Caco-2 (cell line): ENCODE results near the gene FBXO24. TPM values are rescaled to one million over a fixed set of nuclear protein-coding genes. Genes with fewer than 3 reads are reported as not detected.

Source experiments
- BruUV-seq: library from RNA; stranded (reverse); fragments of 400-500 nt; replicated peaks from 2 replicates; lab custom pipeline; 2021; lab: Mats Ljungman, UMichigan
- CTCF ChIA-PET: fragments of 300-600 bp; sonication (Branson Sonifier 250); formaldehyde crosslinking; loops from one replicate; lab custom pipeline; 2022; ENCODE audit warnings: antibody characterized with exemption; lab: Charles Lee
- POLR2A ChIA-PET: fragments of 300-600 bp; sonication (Branson Sonifier 250); formaldehyde crosslinking; loops from one replicate; lab custom pipeline; 2022; ENCODE audit warnings: antibody characterized with exemption; lab: Charles Lee
- DNase-seq, 2 experiments: peaks; one replicate each; pipeline versions ENCODE4 v3.0.0 to v3.0.0-alpha.2; 2020 to 2022
- H3K27me3 ChIP-seq: replicated peaks from 2 replicates; pipeline ENCODE4 v1.6.0; 2011; ENCODE audit warnings: low read length; ENCODE audit not compliant: control insufficient read depth, insufficient read depth
- H3K36me3 ChIP-seq: 2 replicates; pipeline ENCODE4 v1.5.1; 2011; ENCODE audit warnings: low read length; ENCODE audit not compliant: control insufficient read depth, insufficient read depth
- H3K4me1 ChIP-seq: fragments of 250-450 bp; sonication (Bioruptor Pico); 2 replicates; pipeline ENCODE4 v1.5.1; 2020; ENCODE audit warnings: mild to moderate bottlenecking
- H3K4me3 ChIP-seq: 2 replicates; pipeline ENCODE4 v1.5.1; 2011; ENCODE audit warnings: low read depth, mild to moderate bottlenecking, control low read depth, low read length
- H3K9me3 ChIP-seq: fragments of 250-450 bp; sonication (Bioruptor Pico); 2 replicates; pipeline ENCODE4 v1.5.1; 2020; ENCODE audit warnings: mild to moderate bottlenecking, moderate library complexity
- H3K27ac Mint-ChIP-seq: one replicate; pipeline ENCODE4 v1.8.0; 2022; ENCODE audit warnings: mixed read lengths; ENCODE audit not compliant: unreplicated experiment
- H3K27me3 Mint-ChIP-seq: one replicate; pipeline ENCODE4 v1.8.0; 2022; ENCODE audit warnings: mixed read lengths; ENCODE audit not compliant: insufficient read depth, unreplicated experiment
- H3K36me3 Mint-ChIP-seq: one replicate; pipeline ENCODE4 v1.8.0; 2022; ENCODE audit warnings: mild to moderate bottlenecking, mixed read lengths; ENCODE audit not compliant: insufficient read depth, unreplicated experiment
- H3K4me1 Mint-ChIP-seq: one replicate; pipeline ENCODE4 v1.8.0; 2022; ENCODE audit warnings: low read depth, mixed read lengths; ENCODE audit not compliant: unreplicated experiment
- H3K4me3 Mint-ChIP-seq: one replicate; pipeline ENCODE4 v1.8.0; 2022; ENCODE audit warnings: mild to moderate bottlenecking, moderate library complexity, mixed read lengths; ENCODE audit not compliant: unreplicated experiment
- H3K9me3 Mint-ChIP-seq: one replicate; pipeline ENCODE4 v1.8.0; 2022; ENCODE audit warnings: mixed read lengths; ENCODE audit not compliant: unreplicated experiment
- intact Hi-C: fragments of 100-400 bp; cut with micrococcal nuclease; formaldehyde crosslinking; loops from one replicate; pipeline ENCODE4 v1.10.0; 2022; ENCODE audit not compliant: unreplicated experiment
- total RNA-seq: library from RNA; stranded (reverse); gene quantifications from 2 replicates; pipeline ENCODE4 v1.2.3, GENCODE V29; 2022
- TF ChIP-seq, protein P1 (sequence below), 2 experiments: fragments of 200-600 bp in 1 of 2; IDR thresholded peaks; 1 replicate in 1 of 2; 2 replicates in 1 of 2; pipeline versions ENCODE4 v1.5.1 to v1.8.0; 2011 to 2022; ENCODE audit warnings: antibody characterized with exemption in 1 of 2, control low read depth in 1 of 2, inconsistent platforms in 1 of 2, low read depth in 1 of 2, low read length in 1 of 2, mild to moderate bottlenecking in 1 of 2, moderate library complexity in 1 of 2; ENCODE audit not compliant: insufficient read depth in 1 of 2, severe bottlenecking in 1 of 2, unreplicated experiment in 1 of 2

The FBXO24 gene
- total RNA-seq, 1 experiment from 2014 or later, result 1.5 TPM

DNA sequence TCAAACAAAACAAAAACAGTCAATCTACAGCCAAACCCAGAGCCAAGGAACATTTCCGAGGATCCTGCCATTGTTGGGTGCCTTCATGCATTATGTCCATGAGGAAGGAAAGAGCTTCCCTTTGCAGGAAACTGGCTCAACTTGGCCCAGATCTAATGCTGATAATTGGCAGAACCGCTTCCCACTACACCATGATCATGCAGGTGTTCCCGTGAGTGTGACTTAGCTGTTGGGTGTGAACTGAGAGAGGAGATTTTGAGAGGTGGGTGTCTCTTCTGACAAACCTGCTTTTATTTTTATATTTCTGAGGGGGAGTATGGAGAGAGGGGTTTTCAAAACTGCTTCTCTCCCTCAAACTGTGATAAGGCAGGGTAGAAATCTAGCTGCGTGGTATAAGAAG lies 27.0 kb upstream of the FBXO24 start:
- H3K27ac Mint-ChIP-seq, result no peak overlapping the region
- intact Hi-C loops, result loop anchor here (1.0 kb wide), 3 partner anchors 14 to 90 kb away; partner anchors contain the start of gene NYAP1

DNA sequence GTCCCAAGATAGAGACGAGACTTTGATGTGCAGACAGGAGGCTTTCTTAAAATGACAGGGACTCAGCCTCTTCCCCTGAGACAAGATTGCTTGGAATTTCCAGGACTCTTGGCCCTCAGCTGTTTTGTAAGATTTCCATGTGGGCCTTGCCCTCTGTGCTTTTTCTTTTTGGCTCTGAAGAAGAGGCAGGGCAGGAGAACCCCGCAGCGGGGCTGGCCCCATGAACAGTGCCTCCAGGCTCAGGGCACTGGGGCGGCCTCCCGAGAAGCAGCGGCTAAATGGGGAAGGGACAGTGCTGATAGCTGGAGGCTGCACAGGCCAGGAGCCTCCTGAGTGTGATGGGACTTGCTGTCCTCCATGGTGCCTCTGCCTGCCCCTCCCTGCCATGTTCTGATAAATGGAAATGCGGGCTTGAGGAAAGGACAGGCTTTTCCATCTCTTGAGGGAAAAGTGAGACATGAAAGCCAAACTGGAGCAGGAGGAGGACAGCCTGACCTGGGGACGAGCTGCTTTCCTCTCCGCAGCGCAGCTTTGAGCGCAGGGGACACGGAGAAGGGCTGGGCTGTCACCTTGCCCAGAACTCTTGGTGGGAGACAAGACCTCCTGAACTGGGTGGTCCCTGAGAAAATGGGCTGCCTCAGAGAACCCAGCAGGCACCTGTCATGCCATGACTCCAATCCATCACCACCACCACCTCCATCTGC lies 24.5 kb upstream of the FBXO24 start:
- H3K4me3 Mint-ChIP-seq, result no peak overlapping the region
- Histone ChIP-seq H3K9me3 (no peaks in the 10 kb centered on the region), H3K27me3 (no peaks in the 10 kb centered on the region), H3K4me3 (no peak overlapping the region), H3K4me1 (peaks cover 12% of the 10 kb centered on the region; the same call in 1 of the 2 replicates), H3K36me3 (no peaks in the 10 kb centered on the region; the same call in 1 of the 2 replicates)
- ChIA-PET CTCF (interaction anchor here (0.6 to 0.7 kb wide), 3 partner anchors 48 to 114 kb away, joined by 3 to 9 read pairs (median 6); no protein-coding TSS in a partner anchor), POLR2A (interaction anchor here (0.5 to 0.6 kb wide), 2 partner anchors 28 to 78 kb away, joined by 4 to 6 read pairs; partner anchors contain the start of gene NYAP1)
- no TSS peak for BruUV-seq
- intact Hi-C loops, result no loop called here
- peaks cover 4% of the 10 kb centered on the region for H3K4me1 Mint-ChIP-seq
- H3K9me3 Mint-ChIP-seq, result no peaks in the 10 kb centered on the region
- TF ChIP-seq, protein P1, sequence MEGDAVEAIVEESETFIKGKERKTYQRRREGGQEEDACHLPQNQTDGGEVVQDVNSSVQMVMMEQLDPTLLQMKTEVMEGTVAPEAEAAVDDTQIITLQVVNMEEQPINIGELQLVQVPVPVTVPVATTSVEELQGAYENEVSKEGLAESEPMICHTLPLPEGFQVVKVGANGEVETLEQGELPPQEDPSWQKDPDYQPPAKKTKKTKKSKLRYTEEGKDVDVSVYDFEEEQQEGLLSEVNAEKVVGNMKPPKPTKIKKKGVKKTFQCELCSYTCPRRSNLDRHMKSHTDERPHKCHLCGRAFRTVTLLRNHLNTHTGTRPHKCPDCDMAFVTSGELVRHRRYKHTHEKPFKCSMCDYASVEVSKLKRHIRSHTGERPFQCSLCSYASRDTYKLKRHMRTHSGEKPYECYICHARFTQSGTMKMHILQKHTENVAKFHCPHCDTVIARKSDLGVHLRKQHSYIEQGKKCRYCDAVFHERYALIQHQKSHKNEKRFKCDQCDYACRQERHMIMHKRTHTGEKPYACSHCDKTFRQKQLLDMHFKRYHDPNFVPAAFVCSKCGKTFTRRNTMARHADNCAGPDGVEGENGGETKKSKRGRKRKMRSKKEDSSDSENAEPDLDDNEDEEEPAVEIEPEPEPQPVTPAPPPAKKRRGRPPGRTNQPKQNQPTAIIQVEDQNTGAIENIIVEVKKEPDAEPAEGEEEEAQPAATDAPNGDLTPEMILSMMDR (IDR thresholded peaks at IDR 0.05; ENCODE audit: insufficient read depth in 1 of 2, low read depth in 1 of 2, low read length in 1 of 2, severe bottlenecking in 1 of 2, unreplicated experiment in 1 of 2), result no peak
- H3K36me3 Mint-ChIP-seq, result peaks cover 49% of the 10 kb centered on the region
- no peak for DNase-seq
- H3K27me3 Mint-ChIP-seq, result no peaks in the 10 kb centered on the region
- H3K27ac Mint-ChIP-seq, result no peak overlapping the region

More for the DNA sequence above, 27.0 kb upstream of the FBXO24 start:
- ChIA-PET POLR2A (interaction anchor here (0.6 to 1.4 kb wide), 4 partner anchors 14 to 56 kb away, joined by 3 to 7 read pairs (median 6); partner anchors contain the start of gene FBXO24), CTCF (interaction anchor here (0.6 to 2.2 kb wide), 21 partner anchors 10 to 358 kb away, joined by 3 to 21 read pairs (median 5); partner anchors contain the start of genes AGFG2, EPHB4, FBXO24 and LRCH4)
- Histone ChIP-seq H3K4me3 (no peak overlapping the region), H3K9me3 (no peaks in the 10 kb centered on the region), H3K4me1 (peaks cover 7% of the 10 kb centered on the region; the same call in 1 of the 2 replicates), H3K27me3 (no peaks in the 10 kb centered on the region), H3K36me3 (peaks cover 4% of the 10 kb centered on the region)
- Mint-ChIP-seq H3K36me3 (peaks cover 65% of the 10 kb centered on the region), H3K4me3 (no peak overlapping the region), H3K9me3 (no peaks in the 10 kb centered on the region), H3K4me1 (no peaks in the 10 kb centered on the region), H3K27me3 (no peaks in the 10 kb centered on the region)
- no TSS peak for BruUV-seq
- TF ChIP-seq, protein P1 (IDR thresholded peaks at IDR 0.05; ENCODE audit: insufficient read depth in 1 of 2, low read depth in 1 of 2, low read length in 1 of 2, severe bottlenecking in 1 of 2, unreplicated experiment in 1 of 2), result no peak
- no peak for DNase-seq
